Stimulated activated effector memory CD8-positive, alpha-beta T cell treated with anti-CD3 and anti-CD28 coated beads, Interleukin-12 subunit alpha, Interleukin-12 subunit beta, amount 100 ng/mL, for 72 hours (primary cell): ENCODE data around the gene PYDC1.
A peak's percentile ranks its signal among the peaks of the same experiment; 100 is the strongest.

Experiments
- ATAC-seq: fragments of 150-1000 bp; cut with Tn5 transposase; 2 replicates; pipeline ENCODE4 v1.10.0; 2021
- DNase-seq, 2 donors: peaks; one replicate each; pipeline ENCODE4 v3.0.0; 2021 to 2022; ENCODE audit warnings: low spot score in 2 of 2
- H3K27ac Mint-ChIP-seq: one replicate; pipeline ENCODE4 v1.8.0; 2022; ENCODE audit warnings: mild to moderate bottlenecking, mixed read lengths
- H3K36me3 Mint-ChIP-seq: one replicate; pipeline ENCODE4 v1.8.0; 2022; ENCODE audit warnings: mild to moderate bottlenecking, mixed read lengths
- H3K4me1 Mint-ChIP-seq: one replicate; pipeline ENCODE4 v1.8.0; 2022; ENCODE audit warnings: mixed read lengths
- H3K4me3 Mint-ChIP-seq: one replicate; pipeline ENCODE4 v1.8.0; 2022; ENCODE audit warnings: mild to moderate bottlenecking, mixed read lengths
- H3K9me3 Mint-ChIP-seq: one replicate; pipeline ENCODE4 v1.8.0; 2022; ENCODE audit warnings: mixed read lengths

PYDC1 gene

DNA sequence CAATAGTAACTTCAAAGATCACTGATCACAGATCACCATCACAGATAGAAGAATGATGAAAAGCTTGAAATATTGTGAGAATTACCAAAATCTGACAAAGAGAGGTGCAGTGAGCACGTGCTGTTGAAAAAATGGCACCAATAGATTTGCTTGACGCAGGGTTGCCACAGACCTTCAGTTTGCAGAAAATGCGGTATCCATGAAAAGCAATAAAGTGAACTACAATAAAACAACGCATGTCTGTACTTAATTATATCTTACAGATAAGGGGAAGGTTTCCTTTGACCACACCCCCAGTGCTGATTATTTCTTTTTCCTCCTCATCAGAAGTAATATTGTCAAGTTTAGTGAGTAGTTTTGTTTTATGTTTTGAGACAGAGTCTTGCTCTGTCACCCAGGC is 21.1 kb upstream of the PYDC1 start:
- H3K4me3 Mint-ChIP-seq = no peak overlapping the region
- H3K4me1 Mint-ChIP-seq = no peaks in the 10 kb centered on the region
- DNase-seq = no peak
- H3K27ac Mint-ChIP-seq = no peak overlapping the region
- H3K36me3 Mint-ChIP-seq = no peaks in the 10 kb centered on the region
- H3K9me3 Mint-ChIP-seq = no peaks in the 10 kb centered on the region
- no peak for ATAC-seq

- Mint-ChIP-seq H3K9me3 (no peaks in the 10 kb centered on the region), H3K36me3 (no peaks in the 10 kb centered on the region), H3K27ac (no peak overlapping the region), H3K4me1 (no peaks in the 10 kb centered on the region), H3K4me3 (no peak overlapping the region)
- no peak for ATAC-seq
- DNase-seq = no peak
These were observed 12.6 kb upstream of the PYDC1 start for GRCh38 chr16:31229501-31229900.

DNA sequence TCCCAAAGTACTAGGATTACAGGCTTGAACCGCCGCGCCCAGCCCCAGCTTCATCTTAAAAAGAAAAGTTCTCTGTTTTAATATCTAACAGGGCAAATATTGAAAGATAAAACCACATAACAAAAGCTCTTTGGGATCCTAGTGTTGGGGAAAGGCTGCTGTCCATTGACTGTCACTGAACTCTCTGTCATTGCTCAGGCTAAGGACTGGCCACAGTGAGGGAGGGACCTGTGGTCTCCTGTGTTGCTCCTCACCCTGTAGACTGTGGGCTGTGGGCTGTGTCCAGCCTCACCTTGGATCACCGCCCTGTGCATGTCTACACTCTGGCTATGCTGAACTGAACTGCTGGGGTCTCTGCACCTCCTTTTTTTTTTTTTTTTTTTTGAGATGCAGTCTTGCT is 11.3 kb upstream of the PYDC1 start:
- Mint-ChIP-seq H3K27ac (no peak overlapping the region), H3K4me3 (no peak overlapping the region), H3K9me3 (no peaks in the 10 kb centered on the region), H3K36me3 (no peaks in the 10 kb centered on the region), H3K4me1 (no peaks in the 10 kb centered on the region)
- no peak for DNase-seq
- no peak for ATAC-seq

GRCh38 chr16:31225193-31225592 is 8.3 kb upstream of the PYDC1 start:
- ATAC-seq = no peak
- Mint-ChIP-seq H3K4me1 (peaks cover 7% of the 10 kb centered on the region), H3K36me3 (no peaks in the 10 kb centered on the region), H3K9me3 (no peaks in the 10 kb centered on the region), H3K4me3 (no peak overlapping the region), H3K27ac (no peak overlapping the region)
- no peak for DNase-seq

- H3K4me1 Mint-ChIP-seq = peaks cover 7% of the 10 kb centered on the region
- no peak for ATAC-seq
These were observed 7.4 kb upstream of the PYDC1 start for GRCh38 chr16:31224092-31224955.

GRCh38 chr16:31223044-31223443 is 6.1 kb upstream of the PYDC1 start:
- H3K9me3 Mint-ChIP-seq = no peaks in the 10 kb centered on the region
- ATAC-seq = no peak
- H3K4me3 Mint-ChIP-seq = no peak overlapping the region

More at GRCh38 chr16:31224092-31224955, 7.4 kb upstream of the PYDC1 start:
- Mint-ChIP-seq H3K27ac (no peak overlapping the region), H3K4me3 (no peak overlapping the region), H3K36me3 (no peaks in the 10 kb centered on the region), H3K9me3 (no peaks in the 10 kb centered on the region)
- DNase-seq = no peak

GRCh38 chr16:31221357-31222160 is 4.6 kb upstream of the PYDC1 start:
- Mint-ChIP-seq H3K9me3 (no peaks in the 10 kb centered on the region), H3K4me3 (no peak overlapping the region), H3K4me1 (peaks cover 12% of the 10 kb centered on the region), H3K27ac (no peak overlapping the region), H3K36me3 (no peaks in the 10 kb centered on the region)
- no peak for ATAC-seq
- DNase-seq = no peak

More at GRCh38 chr16:31223044-31223443, 6.1 kb upstream of the PYDC1 start:
- Mint-ChIP-seq H3K27ac (no peak overlapping the region), H3K36me3 (no peaks in the 10 kb centered on the region), H3K4me1 (peaks cover 7% of the 10 kb centered on the region)
- DNase-seq = no peak

- Mint-ChIP-seq H3K36me3 (no peaks in the 10 kb centered on the region), H3K4me1 (peaks cover 25% of the 10 kb centered on the region), H3K4me3 (no peak overlapping the region), H3K9me3 (no peaks in the 10 kb centered on the region), H3K27ac (no peak overlapping the region)
- no peak for ATAC-seq
- DNase-seq = no peak
These were observed 2.3 kb upstream of the PYDC1 start for GRCh38 chr16:31219154-31219741.

GRCh38 chr16:31217136-31217530 is 198 bp upstream of the PYDC1 start:
- Mint-ChIP-seq H3K9me3 (no peaks in the 10 kb centered on the region), H3K4me1 (peaks cover 25% of the 10 kb centered on the region), H3K4me3 (peak overlapping the region; percentile 73), H3K36me3 (no peaks in the 10 kb centered on the region), H3K27ac (peak overlapping the region; percentile 29)
- no peak for ATAC-seq
- DNase-seq = no peak

GRCh38 chr16:31215287-31216162 is 1.4 kb downstream of the PYDC1 start:
- Mint-ChIP-seq H3K4me3 (peak overlapping the region; percentile 73), H3K27ac (peak overlapping the region; percentile 38), H3K36me3 (no peaks in the 10 kb centered on the region), H3K9me3 (no peaks in the 10 kb centered on the region), H3K4me1 (peaks cover 28% of the 10 kb centered on the region)
- peak; percentile 66 for ATAC-seq
- DNase-seq = no peak

- DNase-seq (no peak), ATAC-seq (peak; percentile 2)
- peak overlapping the region; percentile 73 for H3K4me3 Mint-ChIP-seq
- no peaks in the 10 kb centered on the region for H3K36me3 Mint-ChIP-seq
- H3K27ac Mint-ChIP-seq = no peak overlapping the region
- H3K9me3 Mint-ChIP-seq = no peaks in the 10 kb centered on the region
- H3K4me1 Mint-ChIP-seq = peaks cover 28% of the 10 kb centered on the region
These were observed 2.1 kb downstream of the PYDC1 start for GRCh38 chr16:31214708-31215286.

DNA sequence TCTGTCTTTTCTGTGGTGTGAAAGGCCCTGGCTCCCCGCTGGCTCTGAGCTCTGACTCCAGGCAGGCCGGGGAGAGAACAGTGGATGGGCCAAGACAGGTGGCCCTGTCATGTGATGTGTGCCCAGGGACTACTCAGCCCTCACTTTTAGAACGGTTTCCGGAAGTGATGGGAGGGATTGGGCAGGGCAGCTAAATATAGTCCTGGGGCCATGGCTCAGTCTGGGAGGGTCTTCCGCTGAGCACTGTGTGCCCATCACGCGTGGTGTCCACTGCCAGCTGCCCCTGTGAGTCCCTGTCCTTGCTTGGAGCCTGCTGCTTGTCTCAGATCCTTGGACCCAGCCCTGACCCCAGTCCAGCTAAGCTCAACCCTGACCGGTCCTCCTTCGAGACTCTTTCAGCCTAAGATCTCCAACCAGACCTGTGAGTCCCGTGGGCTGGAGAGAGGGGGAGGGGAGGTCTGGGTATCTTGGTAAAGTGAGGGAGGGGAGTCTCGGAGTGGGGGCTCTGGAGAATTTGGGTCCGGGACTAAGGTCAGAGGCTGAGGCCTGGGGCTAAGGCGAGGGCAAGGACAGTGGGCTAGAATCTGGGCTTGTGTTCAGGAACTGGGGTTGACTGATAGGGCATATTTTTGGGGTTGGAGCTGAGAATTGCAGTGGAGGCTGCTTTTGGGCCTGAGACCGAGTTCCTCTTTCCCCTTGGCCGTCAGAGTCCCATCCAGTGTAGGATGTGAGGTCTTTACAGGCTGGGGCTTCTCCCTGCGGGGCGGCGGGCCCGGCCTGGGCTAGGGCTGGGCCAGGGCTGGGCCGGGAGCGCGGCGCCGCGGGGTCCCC is 2.8 kb downstream of the PYDC1 start, which contains the start of gene TRIM72:
TRIM72 (plus strand) TSS at position 243 of the 831 bp plus-strand sequence. CDS start 620 bp downstream, outside the sequence.
- Mint-ChIP-seq H3K36me3 (no peaks in the 10 kb centered on the region), H3K9me3 (no peaks in the 10 kb centered on the region), H3K4me1 (peaks cover 28% of the 10 kb centered on the region), H3K4me3 (peak within 1 kb of the TSS; percentile 73), H3K27ac (no peak within 1 kb of the TSS)
- DNase-seq (no peak), ATAC-seq (no peak)

DNA sequence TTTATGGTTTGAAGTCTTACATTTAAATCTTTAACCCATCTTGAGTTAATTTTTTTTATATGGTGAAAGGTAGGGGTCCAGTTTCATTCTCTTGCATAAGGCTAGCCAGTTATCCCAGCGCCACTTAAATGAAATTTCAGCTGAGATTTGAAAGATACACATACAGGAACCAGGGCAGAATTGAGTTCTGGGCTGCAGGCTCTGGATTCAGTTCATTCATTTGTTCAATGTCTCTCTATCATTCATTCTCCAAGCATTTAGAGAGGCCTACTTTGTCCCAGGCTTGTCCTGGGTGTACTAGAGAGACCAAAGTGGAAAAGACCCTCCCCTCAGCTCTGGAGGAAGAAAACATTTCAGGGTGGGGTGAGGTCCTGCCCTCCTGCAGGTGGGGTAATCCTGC is 3.6 kb downstream of the PYDC1 start:
- no peaks in the 10 kb centered on the region for H3K36me3 Mint-ChIP-seq
- H3K27ac Mint-ChIP-seq = no peak overlapping the region
- H3K9me3 Mint-ChIP-seq = no peaks in the 10 kb centered on the region
- H3K4me3 Mint-ChIP-seq = no peak overlapping the region
- DNase-seq = no peak
- H3K4me1 Mint-ChIP-seq = peaks cover 28% of the 10 kb centered on the region
- no peak for ATAC-seq

DNA sequence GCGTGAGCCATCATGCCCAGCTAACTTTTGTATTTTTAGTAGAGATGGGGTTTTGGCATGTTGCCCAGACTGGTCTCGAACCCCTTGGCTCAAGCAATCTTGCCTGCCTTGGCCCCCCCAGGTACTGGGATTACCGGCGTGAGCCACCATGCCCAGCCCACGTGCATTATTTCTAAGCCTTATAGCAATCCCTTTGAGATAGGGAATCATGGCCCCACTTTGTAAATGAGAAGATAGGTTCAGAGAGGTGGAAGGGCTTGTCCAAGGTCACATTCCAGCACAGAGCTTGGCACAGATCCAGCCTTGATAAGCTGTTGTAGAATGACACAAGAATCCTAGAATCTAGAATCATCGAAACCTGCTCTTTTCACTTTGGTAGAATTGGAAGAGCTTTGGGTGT is 10.2 kb downstream of the PYDC1 start:
- Mint-ChIP-seq H3K36me3 (peaks cover 8% of the 10 kb centered on the region), H3K27ac (no peak overlapping the region), H3K9me3 (no peaks in the 10 kb centered on the region), H3K4me1 (peaks cover 35% of the 10 kb centered on the region), H3K4me3 (no peak overlapping the region)
- ATAC-seq (no peak), DNase-seq (no peak)
